ENCODE data around the gene CALML3. TPM values are rescaled to one million over a fixed set of nuclear protein-coding genes. Genes with fewer than 3 reads are reported as not detected.

Gene CALML3
- total RNA-seq, 4 donors from 2014 or later = not detected

GRCh38 chr10:5545778-5546710, 21.3 kb downstream of the CALML3 start:
- intact Hi-C loops (cut with DNase I; ENCODE audit: low total_unique reads) = no loop called here

GRCh38 chr10:5546891-5547680, 22.3 kb downstream of the CALML3 start:
- H3K4me3 ChIP-seq = no peak overlapping the region
- H3K4me1 ChIP-seq = peaks cover 0 to 19% of the 10 kb centered on the region in 2 donors

More at GRCh38 chr10:5545778-5546710, 21.3 kb downstream of the CALML3 start:
- Histone ChIP-seq H3K27me3 (no peaks in the 10 kb centered on the region), H3K36me3 (no peaks in the 10 kb centered on the region), H3K4me1 (peaks cover 0 to 19% of the 10 kb centered on the region in 2 donors), H3K9me3 (peaks cover 0 to 5% of the 10 kb centered on the region in 2 donors), H3K27ac (peak overlapping the region; percentile 78 to 83), H3K4me3 (no peak overlapping the region)
- no peak for TF ChIP-seq POLR2A (IDR thresholded peaks at IDR 0.05)
- no peak for TF ChIP-seq CTCF (IDR thresholded peaks at IDR 0.05)
- DNase-seq = peak in 1 of 2 donors; percentile 20

GRCh38 chr10:5547681-5547930, 22.8 kb downstream of the CALML3 start:
- Histone ChIP-seq H3K27me3 (no peaks in the 10 kb centered on the region), H3K36me3 (no peaks in the 10 kb centered on the region), H3K9me3 (no peaks in the 10 kb centered on the region), H3K27ac (peak overlapping the region; percentile 78 to 83), H3K4me1 (peaks cover 0 to 19% of the 10 kb centered on the region in 2 donors), H3K4me3 (peak overlapping the region in 1 of 2 donors; percentile 21)
- intact Hi-C loops (cut with DNase I; ENCODE audit: low total_unique reads) = no loop called here
- DNase-seq = no peak
- TF ChIP-seq POLR2A (IDR thresholded peaks at IDR 0.05) = no peak
- no peak for TF ChIP-seq CTCF (IDR thresholded peaks at IDR 0.05)

More at GRCh38 chr10:5546891-5547680, 22.3 kb downstream of the CALML3 start:
- Histone ChIP-seq H3K27ac (peak overlapping the region; percentile 78 to 83), H3K9me3 (peaks cover 0 to 3% of the 10 kb centered on the region in 2 donors), H3K36me3 (no peaks in the 10 kb centered on the region), H3K27me3 (no peaks in the 10 kb centered on the region)
- intact Hi-C loops (cut with DNase I; ENCODE audit: low total_unique reads) = no loop called here
- no peak for TF ChIP-seq POLR2A (IDR thresholded peaks at IDR 0.05)
- no peak for TF ChIP-seq CTCF (IDR thresholded peaks at IDR 0.05)
- peak in 1 of 2 donors; percentile 19 for DNase-seq

- TF ChIP-seq POLR2A (IDR thresholded peaks at IDR 0.05) = no peak
- TF ChIP-seq CTCF (IDR thresholded peaks at IDR 0.05) = no peak
- no peak for DNase-seq
- Histone ChIP-seq H3K4me1 (peaks cover 0 to 19% of the 10 kb centered on the region in 2 donors), H3K9me3 (no peaks in the 10 kb centered on the region), H3K4me3 (peak overlapping the region in 1 of 2 donors; percentile 21), H3K36me3 (no peaks in the 10 kb centered on the region), H3K27ac (peak overlapping the region; percentile 78 to 83), H3K27me3 (no peaks in the 10 kb centered on the region)
- intact Hi-C loops (cut with DNase I; ENCODE audit: low total_unique reads) = no loop called here
These were observed 23.3 kb downstream of the CALML3 start for GRCh38 chr10:5547931-5548660.

Data from uterus (tissue), 4 donors.